ENCODE data around the gene SUPT5H. TPM values are rescaled to one million over a fixed set of nuclear protein-coding genes. Genes with fewer than 3 reads are reported as not detected.

The SUPT5H gene
- total and polyA plus RNA-seq, 2 of the 13 experiments (the other 11 are each of a cell fraction or from before 2014, with no cell fraction given) = 48.2 to 51.7 TPM

- TF ChIP-seq ZNF747 (CRISPR knock-in tag; IDR thresholded peaks at IDR 0.05; ENCODE audit: borderline replicate concordance) (no peak), TEAD3 (CRISPR knock-in tag; optimal IDR thresholded peaks at IDR 0.05; ENCODE audit: borderline replicate concordance) (no peak), TFE3 (CRISPR knock-in tag; IDR thresholded peaks at IDR 0.05) (no peak), FOXK2 (IDR thresholded peaks at IDR 0.05) (no peak), KDM4B (CRISPR knock-in tag; IDR thresholded peaks at IDR 0.05) (no peak), AHDC1 (CRISPR knock-in tag; IDR thresholded peaks at IDR 0.05; ENCODE audit: borderline replicate concordance) (no peak), ZBTB2 (CRISPR knock-in tag; IDR thresholded peaks at IDR 0.05; ENCODE audit: low read depth) (no peak), SUZ12 (IDR thresholded peaks at IDR 0.05; ENCODE audit: low read depth, low read length) (no peak), IKZF5 (CRISPR knock-in tag; IDR thresholded peaks at IDR 0.05) (no peak), ZSCAN30 (CRISPR knock-in tag; IDR thresholded peaks at IDR 0.05) (0 out of 2 replicates have a peak, but pooled peaks have one; percentile 49), TCF7L2 (IDR thresholded peaks at IDR 0.05; ENCODE audit: low read depth, low read length) (no peak), ZNF615 (CRISPR knock-in tag; IDR thresholded peaks at IDR 0.05; ENCODE audit: borderline replicate concordance) (0 out of 2 replicates have a peak, but pooled peaks have one; percentile 68), ZNF34 (CRISPR knock-in tag; IDR thresholded peaks at IDR 0.05; ENCODE audit: borderline replicate concordance) (peak; percentile 19; the same call in 1 of the 2 replicates), GFI1 (CRISPR knock-in tag; IDR thresholded peaks at IDR 0.05; ENCODE audit: borderline replicate concordance) (no peak), RNF2 (conservative IDR thresholded peaks at IDR 0.05; ENCODE audit: low read depth) (no peak), STAT5B (CRISPR knock-in tag; IDR thresholded peaks at IDR 0.05) (no peak), MYPOP (CRISPR knock-in tag; IDR thresholded peaks at IDR 0.05) (no peak), RFXANK (CRISPR knock-in tag; IDR thresholded peaks at IDR 0.05) (no peak), KLF16 (CRISPR knock-in tag; IDR thresholded peaks at IDR 0.05) (no peak), ZBTB21 (CRISPR knock-in tag; IDR thresholded peaks at IDR 0.05) (no peak), ZNF652 (CRISPR knock-in tag; IDR thresholded peaks at IDR 0.05; ENCODE audit: borderline replicate concordance, low read depth) (no peak), BRCA1 (CRISPR knock-in tag; IDR thresholded peaks at IDR 0.05) (no peak), TBL1XR1 (IDR thresholded peaks at IDR 0.05; ENCODE audit: borderline replicate concordance, low read length, partially characterized antibody) (peak; percentile 2)
Observed at GRCh38 chr19:39411832-39412099, 33.6 kb upstream of the SUPT5H start (continued).
